ENCODE data around the gene PTCH1. TPM values are rescaled to one million over a fixed set of nuclear protein-coding genes. Genes with fewer than 3 reads are reported as not detected.

The PTCH1 gene
- total and polyA plus RNA-seq, 2 donors (not counting 1 experiment from before 2014, with no cell fraction given): 3.5 to 13.8 TPM

- H4K20me1 ChIP-seq (ENCODE audit: control insufficient read depth, insufficient read depth, low read length, poor library complexity, severe bottlenecking): no peaks in the 10 kb centered on the region
- H3K9ac ChIP-seq (ENCODE audit: low read length): no peak overlapping the region
- WGBS (ENCODE audit: insufficient coverage): no CpG with 5 or more reads among the region's 8 CpGs
- POLR2A ChIA-PET: no interaction called here
- Mint-ChIP-seq H3K27me3 (peaks cover 26% of the 10 kb centered on the region), H3K9me3 (ENCODE audit: insufficient read depth) (peaks cover 10% of the 10 kb centered on the region), H3K4me3 (no peak overlapping the region), H3K4me1 (peaks cover 3% of the 10 kb centered on the region), H3K27ac (no peak overlapping the region)
- intact Hi-C loops (cut with micrococcal nuclease): no loop called here
- DNase-seq (no peak), ATAC-seq (ENCODE audit: low read depth) (no peak)
- no peaks in the 10 kb centered on the region for H3K36me3 ChIP-seq (replicated peaks in 1 of 2; ENCODE audit: control extremely low read depth in 1 of 2, control insufficient read depth in 1 of 2, extremely low read depth in 1 of 2, insufficient read depth in 2 of 2, low read length in 1 of 2)
- TF ChIP-seq, protein P1, sequence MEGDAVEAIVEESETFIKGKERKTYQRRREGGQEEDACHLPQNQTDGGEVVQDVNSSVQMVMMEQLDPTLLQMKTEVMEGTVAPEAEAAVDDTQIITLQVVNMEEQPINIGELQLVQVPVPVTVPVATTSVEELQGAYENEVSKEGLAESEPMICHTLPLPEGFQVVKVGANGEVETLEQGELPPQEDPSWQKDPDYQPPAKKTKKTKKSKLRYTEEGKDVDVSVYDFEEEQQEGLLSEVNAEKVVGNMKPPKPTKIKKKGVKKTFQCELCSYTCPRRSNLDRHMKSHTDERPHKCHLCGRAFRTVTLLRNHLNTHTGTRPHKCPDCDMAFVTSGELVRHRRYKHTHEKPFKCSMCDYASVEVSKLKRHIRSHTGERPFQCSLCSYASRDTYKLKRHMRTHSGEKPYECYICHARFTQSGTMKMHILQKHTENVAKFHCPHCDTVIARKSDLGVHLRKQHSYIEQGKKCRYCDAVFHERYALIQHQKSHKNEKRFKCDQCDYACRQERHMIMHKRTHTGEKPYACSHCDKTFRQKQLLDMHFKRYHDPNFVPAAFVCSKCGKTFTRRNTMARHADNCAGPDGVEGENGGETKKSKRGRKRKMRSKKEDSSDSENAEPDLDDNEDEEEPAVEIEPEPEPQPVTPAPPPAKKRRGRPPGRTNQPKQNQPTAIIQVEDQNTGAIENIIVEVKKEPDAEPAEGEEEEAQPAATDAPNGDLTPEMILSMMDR (IDR thresholded peaks at IDR 0.05): no peak
- no peak for TF ChIP-seq EZH2 (IDR thresholded peaks at IDR 0.05; ENCODE audit: borderline replicate concordance, insufficient read depth, low read depth, low read length, poor library complexity, severe bottlenecking)
- no peak overlapping the region for H2AFZ ChIP-seq (ENCODE audit: insufficient read depth, low read depth, low read length, poor library complexity, severe bottlenecking)
- H3K4me2 ChIP-seq (replicated peaks; ENCODE audit: low read depth, low read length, poor library complexity, severe bottlenecking): no peak overlapping the region
- CTCF ChIA-PET: no interaction called here
- H3K4me3 ChIP-seq (ENCODE audit: control extremely low read depth in 1 of 5, extremely low read depth in 1 of 5, insufficient read depth in 1 of 5, low read depth in 2 of 5, low read length in 4 of 5): no peak overlapping the region
- H3K9me3 ChIP-seq (ENCODE audit: control extremely low read depth in 1 of 3, control insufficient read depth in 2 of 3, insufficient read depth in 1 of 3, low read length in 2 of 3): peaks cover 1 to 23% (median 6%) of the 10 kb centered on the region in 3 donors
- no peaks in the 10 kb centered on the region for H3K4me1 ChIP-seq (ENCODE audit: control insufficient read depth in 2 of 2, insufficient read depth in 2 of 2, low read length in 2 of 2)
- H3K27me3 ChIP-seq (replicated peaks in 1 of 4; ENCODE audit: control extremely low read depth in 1 of 4, control insufficient read depth in 3 of 4, insufficient read depth in 4 of 4, low read length in 3 of 4): peaks cover 0 to 13% (median 2%) of the 10 kb centered on the region in 4 experiments
- H3K79me2 ChIP-seq (ENCODE audit: control insufficient read depth, insufficient read depth, low read length): no peaks in the 10 kb centered on the region
- no peak overlapping the region for H3K27ac ChIP-seq (ENCODE audit: low read length in 2 of 2)
Measured at GRCh38 chr9:95433096-95433819, 83.5 kb downstream of the PTCH1 start.

GRCh38 chr9:95431286-95431685 is 85.5 kb downstream of the PTCH1 start:
- DNase-seq: no peak
- Histone ChIP-seq H3K4me3 (ENCODE audit: control extremely low read depth in 1 of 5, extremely low read depth in 1 of 5, insufficient read depth in 1 of 5, low read depth in 2 of 5, low read length in 4 of 5) (no peak overlapping the region), H3K4me1 (ENCODE audit: control insufficient read depth in 2 of 2, insufficient read depth in 2 of 2, low read length in 2 of 2) (peaks cover 2 to 3% of the 10 kb centered on the region in 2 donors)

More at GRCh38 chr9:95431286-95431685, 85.5 kb downstream of the PTCH1 start:
- H3K9ac ChIP-seq (ENCODE audit: low read length): no peak overlapping the region
- H4K20me1 ChIP-seq (ENCODE audit: control insufficient read depth, insufficient read depth, low read length, poor library complexity, severe bottlenecking): no peaks in the 10 kb centered on the region
- Mint-ChIP-seq H3K9me3 (ENCODE audit: insufficient read depth) (peaks cover 10% of the 10 kb centered on the region), H3K27ac (no peak overlapping the region), H3K4me3 (no peak overlapping the region), H3K4me1 (peaks cover 7% of the 10 kb centered on the region), H3K27me3 (peaks cover 26% of the 10 kb centered on the region)
- POLR2A ChIA-PET: no interaction called here
- H3K36me3 ChIP-seq (replicated peaks in 1 of 2; ENCODE audit: control extremely low read depth in 1 of 2, control insufficient read depth in 1 of 2, extremely low read depth in 1 of 2, insufficient read depth in 2 of 2, low read length in 1 of 2): no peaks in the 10 kb centered on the region
- no peaks in the 10 kb centered on the region for H3K79me2 ChIP-seq (ENCODE audit: control insufficient read depth, insufficient read depth, low read length)
- no peak for TF ChIP-seq EZH2 (IDR thresholded peaks at IDR 0.05; ENCODE audit: borderline replicate concordance, insufficient read depth, low read depth, low read length, poor library complexity, severe bottlenecking)
- TF ChIP-seq, protein P1 (IDR thresholded peaks at IDR 0.05): no peak
- intact Hi-C loops (cut with micrococcal nuclease): no loop called here
- CTCF ChIA-PET: no interaction called here
- ATAC-seq (ENCODE audit: low read depth): no peak
- no peak overlapping the region for H3K27ac ChIP-seq (ENCODE audit: low read length in 2 of 2)
- peaks cover 0 to 16% (median 3%) of the 10 kb centered on the region in 4 experiments for H3K27me3 ChIP-seq (replicated peaks in 1 of 4; ENCODE audit: control extremely low read depth in 1 of 4, control insufficient read depth in 3 of 4, insufficient read depth in 4 of 4, low read length in 3 of 4)
- 100% methylated on average over 1 of the region's 1 CpG for WGBS (ENCODE audit: insufficient coverage)
- no peak overlapping the region for H2AFZ ChIP-seq (ENCODE audit: insufficient read depth, low read depth, low read length, poor library complexity, severe bottlenecking)
- H3K4me2 ChIP-seq (replicated peaks; ENCODE audit: low read depth, low read length, poor library complexity, severe bottlenecking): no peak overlapping the region
- peaks cover 1 to 26% (median 6%) of the 10 kb centered on the region in 3 donors for H3K9me3 ChIP-seq (ENCODE audit: control extremely low read depth in 1 of 3, control insufficient read depth in 2 of 3, insufficient read depth in 1 of 3, low read length in 2 of 3)

Measured in B cell (primary cell).